DMS53 (cell line): Measurements from ENCODE around the gene IPO4.
"Not testable (repeated sequence)": the region's sequence is repeated elsewhere in the genome, so short reads cannot be mapped to it uniquely, and the experiment has no call there.

Experiments
- DNase-seq: peaks from one replicate; lab custom pipeline; 2025; lab: John Stamatoyannopoulos, UW

Gene IPO4, protein sequence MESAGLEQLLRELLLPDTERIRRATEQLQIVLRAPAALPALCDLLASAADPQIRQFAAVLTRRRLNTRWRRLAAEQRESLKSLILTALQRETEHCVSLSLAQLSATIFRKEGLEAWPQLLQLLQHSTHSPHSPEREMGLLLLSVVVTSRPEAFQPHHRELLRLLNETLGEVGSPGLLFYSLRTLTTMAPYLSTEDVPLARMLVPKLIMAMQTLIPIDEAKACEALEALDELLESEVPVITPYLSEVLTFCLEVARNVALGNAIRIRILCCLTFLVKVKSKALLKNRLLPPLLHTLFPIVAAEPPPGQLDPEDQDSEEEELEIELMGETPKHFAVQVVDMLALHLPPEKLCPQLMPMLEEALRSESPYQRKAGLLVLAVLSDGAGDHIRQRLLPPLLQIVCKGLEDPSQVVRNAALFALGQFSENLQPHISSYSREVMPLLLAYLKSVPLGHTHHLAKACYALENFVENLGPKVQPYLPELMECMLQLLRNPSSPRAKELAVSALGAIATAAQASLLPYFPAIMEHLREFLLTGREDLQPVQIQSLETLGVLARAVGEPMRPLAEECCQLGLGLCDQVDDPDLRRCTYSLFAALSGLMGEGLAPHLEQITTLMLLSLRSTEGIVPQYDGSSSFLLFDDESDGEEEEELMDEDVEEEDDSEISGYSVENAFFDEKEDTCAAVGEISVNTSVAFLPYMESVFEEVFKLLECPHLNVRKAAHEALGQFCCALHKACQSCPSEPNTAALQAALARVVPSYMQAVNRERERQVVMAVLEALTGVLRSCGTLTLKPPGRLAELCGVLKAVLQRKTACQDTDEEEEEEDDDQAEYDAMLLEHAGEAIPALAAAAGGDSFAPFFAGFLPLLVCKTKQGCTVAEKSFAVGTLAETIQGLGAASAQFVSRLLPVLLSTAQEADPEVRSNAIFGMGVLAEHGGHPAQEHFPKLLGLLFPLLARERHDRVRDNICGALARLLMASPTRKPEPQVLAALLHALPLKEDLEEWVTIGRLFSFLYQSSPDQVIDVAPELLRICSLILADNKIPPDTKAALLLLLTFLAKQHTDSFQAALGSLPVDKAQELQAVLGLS

DNA sequence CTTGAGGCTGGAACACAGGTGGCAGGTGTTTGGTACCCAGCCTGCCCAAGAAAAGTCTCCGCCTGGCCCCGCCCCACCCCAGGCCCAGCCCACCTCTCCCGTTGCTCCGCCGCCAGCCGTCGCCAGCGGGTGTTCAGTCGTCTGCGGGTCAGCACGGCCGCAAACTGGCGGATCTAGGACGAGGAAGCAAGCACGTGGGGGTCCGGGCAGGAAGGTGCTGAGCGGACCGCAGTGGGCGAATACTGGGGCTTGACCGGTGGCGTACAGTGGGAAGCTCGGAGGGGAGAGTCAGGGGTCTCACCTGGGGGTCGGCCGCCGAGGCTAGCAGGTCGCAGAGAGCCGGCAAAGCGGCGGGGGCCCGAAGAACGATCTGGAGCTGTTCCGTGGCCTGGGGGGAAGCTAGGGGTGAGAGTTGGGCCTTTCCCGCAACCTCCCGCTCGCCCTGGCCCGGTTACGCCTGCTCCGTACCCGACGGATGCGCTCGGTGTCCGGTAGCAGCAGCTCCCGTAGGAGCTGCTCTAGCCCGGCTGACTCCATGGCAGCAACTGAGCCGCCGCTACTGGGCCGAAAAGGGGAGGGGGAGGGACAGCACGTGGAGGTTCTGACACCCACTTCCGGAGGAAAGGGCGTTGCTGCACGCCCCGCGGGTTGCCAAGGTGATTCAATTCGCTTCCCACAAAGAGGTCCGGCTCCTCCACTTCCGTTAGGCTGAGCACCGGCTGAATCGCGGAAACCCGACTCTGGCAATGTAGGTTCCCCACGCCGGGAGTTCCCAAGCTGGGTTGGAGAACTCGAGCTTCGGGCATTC lies at the start of gene IPO4:
TSS of gene IPO4 (minus strand) at position 566 of the 808 bp plus-strand sequence. CDS start at position 537, 29 bp downstream.
- peak; percentile 98 for DNase-seq

DNA sequence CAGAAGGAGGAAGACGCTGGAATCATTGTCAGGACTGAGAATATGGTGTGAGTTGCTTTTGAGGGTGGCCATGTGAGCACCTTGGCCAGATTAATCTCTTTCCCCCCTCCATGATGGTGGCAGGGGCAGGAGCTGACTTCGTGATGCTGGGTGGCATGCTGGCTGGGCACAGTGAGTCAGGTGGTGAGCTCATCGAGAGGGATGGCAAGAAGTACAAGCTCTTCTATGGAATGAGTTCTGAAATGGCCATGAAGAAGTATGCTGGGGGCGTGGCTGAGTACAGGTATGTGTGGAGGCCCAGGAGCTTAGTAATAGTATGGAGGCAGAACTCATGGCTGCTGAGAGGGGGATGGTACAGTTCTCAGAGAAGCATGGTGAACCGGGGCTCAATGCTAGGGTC lies 49.5 kb upstream of the IPO4 start:
- no peak for DNase-seq

DNA sequence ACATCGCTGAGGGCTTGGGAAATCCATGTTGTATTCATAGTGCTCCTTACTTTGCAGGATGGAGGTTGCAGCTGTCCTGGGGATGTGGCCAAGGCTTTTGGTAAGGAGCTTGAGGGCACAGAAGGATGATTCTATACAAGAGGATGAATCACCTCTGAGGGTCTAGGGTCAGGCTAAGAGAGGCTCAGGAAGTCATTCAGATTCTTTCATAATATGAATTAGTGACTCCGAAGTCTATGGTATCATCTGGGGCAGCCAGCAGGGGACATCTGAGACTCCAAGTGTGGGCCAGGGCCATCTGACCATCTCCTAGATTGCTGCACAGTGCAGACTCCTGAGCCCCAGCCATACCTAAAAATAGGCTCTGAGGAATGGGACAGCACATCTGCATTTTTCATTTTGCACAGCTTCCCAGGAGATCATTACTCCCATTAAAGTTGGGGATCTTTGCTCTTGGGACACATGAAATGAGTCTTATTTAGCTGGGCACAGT lies 48.9 kb upstream of the IPO4 start:
- DNase-seq: no peak

GRCh38 chr14:24236689-24237462 lies 48.3 kb upstream of the IPO4 start:
- DNase-seq: no peak

- no peak for DNase-seq
Observed at GRCh38 chr14:24235804-24236688, 47.4 kb upstream of the IPO4 start.

DNA sequence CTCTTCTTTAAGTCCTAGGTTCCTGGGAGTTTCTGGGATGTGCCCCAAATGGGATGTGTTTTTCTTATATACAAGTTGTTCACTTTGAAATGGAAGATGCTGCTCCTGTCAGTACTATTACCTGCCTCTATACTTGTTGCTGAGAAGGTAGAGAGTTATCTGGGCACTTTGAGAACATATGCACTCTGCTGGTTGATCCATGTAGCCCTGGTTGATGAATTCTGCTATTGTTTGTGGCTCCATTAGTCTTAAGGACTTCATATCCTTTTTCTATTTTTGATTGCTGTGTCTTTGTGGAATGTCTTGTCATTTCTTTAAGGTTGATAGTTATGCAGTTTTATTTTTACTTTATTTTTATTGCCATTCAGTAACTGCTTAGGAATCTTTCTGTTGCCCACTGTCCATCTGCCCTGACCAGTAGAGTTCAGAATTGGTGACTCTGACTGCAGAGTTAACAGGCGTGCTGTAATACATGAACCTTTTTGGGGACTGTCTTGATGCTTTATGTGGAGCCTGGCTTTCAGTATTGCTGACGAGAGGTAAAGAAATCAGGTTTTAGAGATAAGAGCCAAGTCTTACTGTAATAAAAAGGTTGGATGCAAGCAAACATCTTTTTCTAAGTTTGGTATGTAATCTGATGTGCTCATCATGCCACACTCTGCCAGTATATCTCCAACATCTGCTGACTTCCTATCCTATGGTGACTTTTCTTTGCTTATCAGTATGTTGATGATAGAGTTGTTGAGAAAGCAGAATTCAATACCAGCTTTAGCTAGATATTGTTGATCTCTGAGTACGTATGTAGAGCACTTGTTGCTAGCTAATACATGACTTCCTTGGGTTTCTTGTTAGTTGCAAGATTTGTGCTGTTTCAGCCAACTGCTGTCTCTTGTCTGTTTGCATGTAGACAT lies 45.7 kb upstream of the IPO4 start:
- DNase-seq: no peak

GRCh38 chr14:24233538-24233866 lies 44.9 kb upstream of the IPO4 start:
- peak; percentile 29 for DNase-seq

- no peak for DNase-seq
Observed at GRCh38 chr14:24232645-24233537, 44.3 kb upstream of the IPO4 start, which contains the start of gene GMPR2. GMPR2 (plus strand) TSS chr14:24232929; CDS start chr14:24233254, 325 bp downstream.

GRCh38 chr14:24232121-24232644 lies 43.6 kb upstream of the IPO4 start, which contains the start of gene NEDD8:
NEDD8 (minus strand) TSS chr14:24232367; CDS start chr14:24232267, 100 bp downstream.
- peak; percentile 86 for DNase-seq

GRCh38 chr14:24231263-24232120 lies 42.9 kb upstream of the IPO4 start:
- DNase-seq: peak; percentile 41

DNA sequence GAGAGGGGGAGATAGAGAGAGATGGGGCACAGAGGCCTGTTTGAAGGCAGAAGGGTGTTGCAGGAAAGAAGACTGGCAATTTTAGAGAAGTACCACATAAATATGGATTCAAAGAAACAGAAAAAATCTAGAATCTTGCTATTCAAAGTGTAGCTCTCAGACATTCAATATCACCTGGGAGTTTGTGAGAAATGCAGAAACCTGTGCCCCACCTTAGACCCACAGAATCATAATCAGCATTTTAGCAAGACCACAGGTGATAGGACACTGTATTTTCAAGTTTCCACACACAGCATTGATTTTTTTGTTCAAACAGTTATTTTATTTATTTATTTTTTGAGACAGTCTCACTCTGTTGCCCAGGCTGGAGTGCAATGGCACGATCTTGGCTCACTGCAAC lies 40.3 kb upstream of the IPO4 start:
- no peak for DNase-seq

DNA sequence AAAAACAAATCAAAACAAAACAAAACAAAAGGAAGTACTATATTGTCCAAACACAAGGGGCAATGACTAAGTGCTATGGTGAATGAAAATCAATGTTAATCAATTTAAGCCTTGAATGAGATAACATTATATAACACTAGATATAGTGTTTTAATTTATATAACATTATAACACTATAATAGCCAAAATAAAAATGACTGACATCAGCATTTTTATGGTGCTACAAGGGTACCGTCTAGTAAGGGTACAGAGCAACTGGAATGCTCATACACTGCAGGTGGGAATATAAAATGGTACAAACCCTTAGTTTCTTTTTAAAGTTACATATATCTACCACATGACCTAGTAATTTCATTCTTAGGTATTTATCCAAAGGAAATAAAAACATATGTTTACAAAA lies 37.9 kb upstream of the IPO4 start:
- DNase-seq: no peak

DNA sequence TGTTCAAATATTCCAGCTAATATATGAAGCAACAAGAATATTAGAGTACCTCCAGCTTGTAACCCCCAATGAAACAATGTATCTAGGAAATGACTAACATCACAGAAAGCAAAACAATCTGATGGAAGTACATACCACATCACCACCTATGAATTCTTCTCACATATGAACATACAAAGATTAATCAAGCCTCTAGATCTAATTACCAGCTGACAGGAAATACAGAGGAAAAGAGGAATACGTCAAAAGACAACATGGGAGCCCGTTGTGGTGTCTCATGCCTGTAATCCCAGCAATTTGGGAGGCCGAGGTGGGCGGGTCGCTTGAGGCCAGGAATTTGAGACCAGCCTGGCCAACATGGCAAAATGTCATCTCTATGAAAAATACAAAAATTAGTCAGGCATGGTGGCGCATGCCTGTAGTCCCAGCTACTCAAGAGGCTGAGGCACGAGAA lies 36.0 kb upstream of the IPO4 start:
- DNase-seq: no peak

GRCh38 chr14:24222987-24223386 lies 34.4 kb upstream of the IPO4 start:
- DNase-seq: not testable (repeated sequence)

- no peak for DNase-seq
Observed at GRCh38 chr14:24219521-24219920, 30.9 kb upstream of the IPO4 start.

DNA sequence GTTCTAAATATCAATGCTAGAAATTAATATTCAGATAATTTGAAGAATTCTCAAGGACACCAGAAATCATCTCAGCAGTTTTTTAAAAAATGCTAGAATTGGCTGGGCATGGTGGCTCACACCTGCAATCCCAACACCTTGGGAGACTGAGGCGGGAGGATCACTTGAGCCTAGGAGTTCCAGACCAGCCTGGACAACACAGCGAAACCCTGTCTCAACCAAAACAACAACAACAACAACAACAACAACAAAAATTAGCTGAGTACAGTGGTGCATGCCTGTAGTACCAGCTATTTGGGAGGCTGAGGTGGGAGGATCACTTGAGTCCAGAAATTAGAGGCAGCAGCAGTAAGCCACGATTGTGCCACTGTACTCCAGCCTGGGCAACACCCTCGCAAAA lies 30.5 kb upstream of the IPO4 start:
- DNase-seq: no peak
